Gastroesophageal sphincter (tissue), 3 donors: ENCODE results near the gene MAST3.

Experiments
- CTCF ChIP-seq, 4 experiments: fragments of 200-600 bp in 2 of 4; fragments of 450-650 bp in 2 of 4; sonication (generic) in 1 of 4; IDR thresholded peaks; one replicate each; pipeline ENCODE4 v1.5.1; 2017 to 2019; ENCODE audit warnings: antibody characterized with exemption in 4 of 4, mild to moderate bottlenecking in 2 of 4, moderate library complexity in 2 of 4
- EP300 ChIP-seq: sonication (generic); formaldehyde crosslinking; IDR thresholded peaks from one replicate; pipeline ENCODE4 v1.6.1; 2017; ENCODE audit warnings: antibody characterized with exemption, mild to moderate bottlenecking
- POLR2AphosphoS5 ChIP-seq: sonication (generic); formaldehyde crosslinking; IDR thresholded peaks from one replicate; pipeline ENCODE4 v1.6.1; 2017; ENCODE audit warnings: antibody characterized with exemption

- TF ChIP-seq CTCF (IDR thresholded peaks at IDR 0.05) (no peak), POLR2AphosphoS5 (no peak), EP300 (no peak)
These were observed 16.9 kb downstream of the MAST3 start for GRCh38 chr19:18114483-18114882.
